HG02588 (cell line): ENCODE results near the gene LRMDA.

Experiments used
- ATAC-seq: cut with Tn5 transposase; IDR thresholded peaks from one replicate; pipeline ENCODE4 v1.9.1; 2021; ENCODE audit warnings: mild to moderate bottlenecking, moderate library complexity; ENCODE audit not compliant: unreplicated experiment

LRMDA gene

DNA sequence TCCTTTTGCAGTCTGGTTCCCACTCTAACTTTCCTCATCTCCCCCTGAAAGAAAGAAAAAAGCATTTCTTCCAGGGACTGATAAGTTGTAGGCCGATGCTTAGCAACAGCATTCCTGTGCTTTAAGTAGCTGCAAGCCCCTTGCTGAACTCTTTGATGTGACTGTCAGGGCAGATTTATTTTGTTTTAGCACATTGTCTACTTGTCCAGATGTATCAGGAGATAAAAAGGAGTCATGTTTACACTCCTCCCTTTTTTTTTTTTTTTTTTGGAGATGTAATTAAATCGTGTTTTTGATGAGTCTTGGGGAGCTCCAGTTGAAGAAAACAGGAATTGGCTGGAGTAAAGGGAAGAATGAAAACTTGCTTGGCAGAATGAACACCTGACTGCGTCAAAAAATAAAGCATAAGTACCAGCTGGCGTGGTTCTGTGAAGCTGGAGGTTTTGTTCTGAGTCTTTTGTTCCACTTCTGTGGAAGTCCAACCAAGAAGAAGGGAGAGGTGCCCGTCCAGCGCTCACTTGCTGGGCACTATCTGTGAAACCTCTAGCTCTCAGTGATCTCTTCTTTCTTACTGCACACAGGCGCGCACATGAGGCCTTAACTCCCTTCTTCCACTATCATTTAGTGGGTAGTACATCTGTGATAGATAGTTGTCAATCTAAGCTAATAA, 871.7 kb downstream of the LRMDA start:
- no peak for ATAC-seq

DNA sequence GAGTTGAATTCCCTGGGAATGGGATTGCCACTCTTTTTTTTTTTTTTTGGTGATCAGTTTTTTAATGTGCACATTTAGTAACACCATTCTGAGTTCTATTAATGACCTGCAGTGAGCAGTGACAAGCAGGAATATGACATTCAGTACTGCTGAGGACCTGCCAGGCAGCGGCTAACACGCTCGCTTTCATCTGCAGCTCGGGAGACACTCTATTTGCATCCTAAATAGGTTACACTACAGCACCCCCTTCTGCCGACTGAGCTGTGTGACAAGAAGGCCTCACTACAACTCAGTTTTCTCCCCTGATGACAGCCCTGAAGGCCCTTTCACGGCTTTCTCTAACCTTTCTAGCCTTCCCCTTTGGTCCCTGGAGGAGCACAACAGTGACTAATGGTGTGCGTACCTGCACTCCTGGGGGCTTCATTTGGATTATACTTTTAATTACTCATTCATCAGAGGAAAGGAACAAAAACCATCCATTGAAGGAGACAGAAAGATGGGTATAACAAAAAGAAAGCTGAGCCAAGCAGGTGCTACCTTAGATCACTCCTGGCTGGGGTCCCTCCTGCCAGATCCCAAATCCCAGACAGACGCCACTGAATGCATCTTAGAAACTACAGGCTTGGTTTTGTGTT, 872.4 kb downstream of the LRMDA start:
- ATAC-seq = peak; percentile 62

DNA sequence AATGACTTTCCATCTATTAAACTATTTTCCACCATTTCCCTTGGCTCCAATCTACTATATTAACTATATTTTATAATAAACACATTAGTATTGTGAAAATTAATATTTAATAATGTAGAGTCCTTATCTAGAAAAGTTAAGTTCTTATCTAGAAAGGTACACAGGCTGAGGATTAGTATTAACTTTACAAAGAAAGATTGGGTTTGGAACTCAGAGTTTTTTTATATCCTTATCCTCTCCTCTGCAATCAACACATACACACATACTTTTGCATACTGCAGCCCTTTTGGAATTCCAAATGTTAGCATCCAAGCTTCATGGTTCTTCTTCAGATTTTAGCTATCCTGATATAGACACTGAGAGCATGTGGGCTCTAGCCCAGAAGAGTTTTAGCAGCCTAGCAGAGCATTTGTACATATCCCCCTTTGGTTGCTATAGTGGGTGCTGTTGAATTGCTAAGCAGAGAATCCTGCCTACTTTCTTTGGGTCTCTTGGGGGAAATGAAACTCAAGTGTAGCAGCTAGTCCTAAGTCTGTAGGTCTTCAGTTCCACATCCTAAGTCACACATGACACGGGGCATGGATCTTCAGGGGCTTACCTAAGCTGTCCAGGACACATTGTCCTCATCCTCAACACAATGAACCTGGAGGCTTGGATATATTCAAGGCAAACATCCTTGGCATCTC, 874.6 kb downstream of the LRMDA start:
- ATAC-seq = no peak

DNA sequence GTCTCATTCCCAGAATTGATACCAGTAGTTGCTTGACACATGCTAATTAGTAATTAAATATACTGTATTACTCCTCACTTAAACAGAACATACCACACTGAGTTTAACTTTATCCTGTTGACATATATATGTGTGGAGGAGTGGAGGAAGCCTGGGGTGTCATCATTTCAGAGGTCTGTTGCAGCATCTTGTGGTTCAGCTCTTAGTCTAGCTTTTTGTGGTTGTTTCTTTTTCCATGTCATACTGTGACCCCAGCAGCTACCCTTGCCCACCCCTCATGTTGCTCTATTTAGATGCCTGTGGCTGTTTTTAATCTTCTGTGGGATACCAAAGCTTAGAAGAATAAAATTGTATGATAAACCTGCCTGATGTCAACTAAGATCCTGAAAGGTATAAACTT, 875.4 kb downstream of the LRMDA start:
- no peak for ATAC-seq

DNA sequence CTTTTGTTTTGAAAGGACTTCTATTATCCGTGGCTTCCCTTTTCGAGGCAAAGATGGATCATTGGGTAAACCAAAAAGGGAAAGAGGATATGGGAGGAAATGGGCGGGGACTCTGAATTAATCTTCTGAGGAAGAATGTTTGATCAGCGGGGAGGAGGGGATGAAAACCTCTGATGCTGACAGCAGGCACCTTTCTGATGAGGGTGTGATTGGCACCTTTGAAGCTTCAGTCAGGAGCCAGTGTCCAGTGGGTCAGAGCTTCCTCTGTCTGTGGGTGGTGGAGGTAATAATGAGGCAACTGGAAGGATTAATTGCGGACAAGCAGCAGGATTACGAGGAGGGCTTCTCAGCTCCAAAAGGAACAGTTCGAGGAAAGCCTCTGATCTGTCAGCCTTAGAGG, 877.6 kb downstream of the LRMDA start:
- ATAC-seq = no peak

DNA sequence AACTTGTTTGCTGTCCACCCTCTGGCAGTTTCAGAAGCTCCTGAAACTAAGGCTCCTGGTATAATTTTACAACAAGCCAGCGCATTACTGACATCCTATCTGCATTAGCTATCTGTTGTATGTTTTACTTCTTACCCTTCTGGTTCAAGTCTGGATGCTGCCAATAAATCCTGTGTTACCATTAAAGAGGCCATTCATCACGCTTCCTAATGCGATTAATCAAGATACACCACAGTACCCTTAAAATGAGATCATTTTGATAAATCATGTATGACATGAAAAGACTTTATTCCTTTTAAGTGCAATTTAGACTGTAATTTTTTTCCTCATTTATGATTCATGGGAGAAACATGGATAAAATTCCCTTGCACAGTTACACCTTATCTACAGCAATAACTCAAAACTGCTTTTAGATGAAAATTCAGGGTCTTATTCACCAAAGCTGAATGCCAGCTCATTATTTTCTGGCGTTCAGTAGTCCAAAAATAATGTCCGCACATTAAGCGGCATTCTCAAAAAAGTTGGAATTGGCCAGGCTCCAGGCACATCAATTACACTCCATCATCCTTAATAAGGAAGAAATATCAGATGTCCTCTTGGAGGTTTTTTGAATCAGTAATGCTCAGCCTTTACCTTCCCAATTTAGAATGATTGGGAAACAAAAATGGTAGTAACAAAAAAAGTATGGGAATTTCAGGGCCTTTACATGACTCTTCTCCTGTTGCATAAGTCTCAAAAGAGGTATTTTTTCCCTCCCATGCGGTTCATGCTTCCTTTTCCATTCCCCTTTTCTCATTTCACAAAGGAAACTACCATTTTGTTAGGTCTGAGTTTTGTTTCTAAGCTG, 878.5 kb downstream of the LRMDA start:
- no peak for ATAC-seq

DNA sequence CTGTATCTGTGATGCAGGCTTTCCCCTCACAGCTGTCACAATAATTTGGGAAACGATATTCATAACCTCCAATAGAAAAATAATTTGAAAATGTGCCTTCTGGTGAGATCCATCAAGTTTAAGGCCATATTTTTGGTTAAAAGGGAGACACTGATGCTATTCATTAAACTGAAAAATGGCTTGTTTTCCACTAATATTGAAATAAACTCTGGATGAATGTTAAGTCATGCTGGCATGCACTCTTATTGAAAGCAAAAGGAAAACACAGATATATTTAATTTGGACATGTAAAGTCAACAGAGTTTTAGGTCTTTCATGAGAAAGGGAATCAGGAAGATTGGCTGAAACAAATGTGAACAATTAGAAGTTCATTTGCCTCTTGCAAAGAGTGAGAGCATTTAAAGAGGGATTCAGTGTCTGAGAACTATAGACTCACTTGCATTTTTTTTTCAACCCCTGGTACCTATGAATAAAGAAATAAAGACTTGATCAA, 879.2 kb downstream of the LRMDA start:
- no peak for ATAC-seq

DNA sequence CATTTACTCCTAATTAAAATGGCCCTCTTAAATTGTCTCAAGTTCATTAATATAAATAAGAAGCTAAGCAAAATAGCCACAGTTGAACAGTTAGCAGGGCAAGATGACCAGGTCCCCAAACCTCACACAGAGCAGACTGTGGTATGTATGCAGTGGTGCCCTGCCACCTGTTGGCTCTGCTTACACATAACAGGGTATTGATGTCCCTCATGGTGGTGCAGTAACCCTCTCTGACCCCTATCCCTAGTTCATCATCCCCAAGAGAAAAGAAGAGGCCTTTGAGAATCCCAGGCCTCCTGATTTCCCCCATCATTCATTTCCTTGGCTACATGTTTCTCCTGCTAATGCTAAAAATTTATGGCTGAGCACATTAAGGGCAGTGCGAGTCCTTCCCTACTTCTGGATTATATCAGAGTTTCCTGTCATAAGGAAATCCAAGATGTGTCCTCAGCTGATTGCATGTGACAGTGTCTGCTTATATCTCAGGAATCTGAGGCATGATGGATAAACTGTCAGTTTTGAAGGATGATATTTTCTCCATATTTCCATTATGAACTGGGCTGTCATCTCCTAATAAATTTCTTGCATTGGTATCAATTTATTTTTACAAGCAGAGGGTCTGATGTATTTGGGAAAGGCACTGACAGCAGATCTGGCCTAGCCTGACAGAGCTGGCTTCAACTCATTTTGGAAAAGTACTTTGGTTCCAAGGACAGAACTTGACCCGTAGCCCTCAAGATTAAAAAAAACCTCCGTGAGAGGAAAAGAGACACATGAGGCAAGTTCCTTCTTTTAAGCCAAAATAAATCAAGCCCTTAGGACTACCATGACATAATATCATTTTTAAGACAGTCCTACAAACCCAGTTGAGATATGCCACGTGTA, 880.6 kb downstream of the LRMDA start:
- no peak for ATAC-seq

DNA sequence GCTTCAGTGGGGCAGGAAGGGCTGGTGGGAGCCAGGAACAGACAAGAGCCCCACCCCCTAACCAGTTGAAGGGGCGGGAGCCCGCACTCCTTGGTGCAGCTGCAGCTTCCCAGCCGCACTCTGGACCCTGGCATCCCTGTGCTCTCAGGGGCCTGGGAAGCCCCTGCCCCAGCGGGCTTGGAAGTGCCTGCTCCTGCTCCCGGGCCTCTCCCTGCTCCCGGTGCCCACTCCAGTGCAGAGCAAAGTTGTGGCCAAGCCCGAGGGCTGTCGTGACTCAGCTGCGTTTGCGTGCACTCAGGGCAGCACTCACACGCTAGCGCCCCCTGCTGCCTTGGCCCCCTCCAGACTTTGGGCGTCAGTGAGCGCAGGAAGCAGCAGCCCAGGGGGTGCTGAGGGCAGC, 883.8 kb downstream of the LRMDA start:
- ATAC-seq = no peak

DNA sequence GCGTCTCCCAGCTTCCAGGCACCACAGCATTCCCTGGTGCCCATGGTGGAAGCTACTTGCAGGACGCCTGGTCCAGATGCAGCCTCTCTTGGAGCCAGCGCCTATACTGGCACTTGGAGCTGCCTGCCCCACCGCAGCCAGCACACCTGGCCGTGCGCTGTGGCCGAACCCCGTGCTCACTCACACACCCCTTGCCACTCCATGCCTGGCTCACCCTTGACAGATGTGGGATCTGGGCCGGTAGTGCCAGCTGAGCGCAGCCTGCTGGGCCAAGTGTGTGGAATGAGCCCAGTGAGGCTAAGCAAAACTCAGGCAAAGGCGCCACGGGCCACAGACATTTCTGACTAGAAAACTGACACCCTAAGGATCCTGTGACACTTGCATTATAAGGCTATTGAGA, 884.8 kb downstream of the LRMDA start:
- no peak for ATAC-seq

DNA sequence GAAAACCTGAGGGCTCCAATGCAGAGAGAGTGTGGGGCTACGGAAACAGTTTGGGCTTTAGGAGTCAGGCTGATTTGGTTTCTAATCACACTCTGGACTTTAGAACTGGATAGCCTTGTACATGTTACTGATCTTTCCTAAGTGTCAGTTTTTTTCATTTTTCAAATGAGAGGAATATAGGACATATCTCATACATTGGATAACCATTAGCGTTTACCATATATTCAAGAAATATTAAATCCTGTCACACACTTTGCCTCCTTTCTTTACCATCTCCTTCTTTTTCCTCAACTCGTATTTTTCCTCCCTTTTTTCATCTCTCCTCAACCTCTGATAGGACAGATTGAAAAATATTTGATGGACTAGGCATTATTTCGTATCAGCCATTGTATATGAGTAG, 885.7 kb downstream of the LRMDA start:
- ATAC-seq = no peak

DNA sequence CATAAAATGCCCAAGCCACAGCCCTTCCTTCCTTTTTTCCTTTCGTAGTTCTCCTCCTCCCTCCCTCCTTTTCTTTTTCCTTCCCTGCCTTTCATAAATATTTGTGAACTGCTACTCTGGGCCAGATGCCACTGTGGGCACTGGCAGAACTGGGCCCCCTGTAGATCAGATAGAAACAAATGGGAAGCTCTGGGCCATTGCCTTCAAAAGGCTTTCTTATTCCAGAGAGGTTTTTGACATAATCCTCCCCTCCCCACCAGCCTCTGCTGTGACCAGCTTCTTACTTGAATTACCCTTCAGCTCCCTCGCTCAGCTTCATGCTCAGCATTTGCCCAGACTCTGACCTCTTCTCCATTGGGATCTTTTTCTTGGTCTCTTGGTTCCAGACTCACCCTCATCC, 886.8 kb downstream of the LRMDA start:
- no peak for ATAC-seq

DNA sequence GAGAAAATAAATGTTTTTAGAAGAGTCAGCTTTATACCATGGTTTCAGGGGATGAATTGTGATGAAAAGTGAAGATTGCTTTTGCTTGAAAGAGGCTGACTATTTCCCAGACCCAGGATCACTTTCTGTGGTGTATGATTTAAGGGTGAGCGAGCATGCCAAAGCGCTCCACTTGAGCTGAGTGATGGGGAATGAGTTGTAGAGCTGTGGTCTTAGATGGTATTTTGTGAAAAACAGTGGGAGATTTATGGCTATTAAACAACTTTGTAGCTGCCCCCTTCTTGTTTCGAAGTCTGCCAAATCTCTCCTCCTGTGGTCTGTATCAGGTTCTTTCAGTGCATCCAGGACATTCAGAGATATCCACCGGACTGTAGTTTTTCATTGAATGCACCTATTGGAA, 888.2 kb downstream of the LRMDA start:
- ATAC-seq = no peak

DNA sequence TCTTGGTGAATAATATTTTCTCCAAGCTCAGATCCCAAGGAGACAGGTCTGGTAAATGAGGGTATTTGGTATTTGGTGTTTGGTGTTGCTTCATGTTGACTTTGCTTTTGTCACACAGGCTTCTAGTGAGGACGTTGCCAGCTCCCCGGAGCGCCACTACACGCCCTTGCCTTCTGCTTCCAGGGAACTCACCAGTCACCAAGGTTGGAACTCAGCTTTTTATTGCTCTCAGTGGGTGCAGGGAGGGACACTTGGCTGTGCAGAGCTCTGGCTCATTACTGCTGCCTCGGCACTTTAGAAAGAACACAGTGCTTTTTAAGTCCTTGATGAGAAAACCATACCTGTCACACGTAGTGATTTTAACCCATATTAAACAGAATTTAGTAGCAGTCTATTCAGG, 892.9 kb downstream of the LRMDA start:
- no peak for ATAC-seq

DNA sequence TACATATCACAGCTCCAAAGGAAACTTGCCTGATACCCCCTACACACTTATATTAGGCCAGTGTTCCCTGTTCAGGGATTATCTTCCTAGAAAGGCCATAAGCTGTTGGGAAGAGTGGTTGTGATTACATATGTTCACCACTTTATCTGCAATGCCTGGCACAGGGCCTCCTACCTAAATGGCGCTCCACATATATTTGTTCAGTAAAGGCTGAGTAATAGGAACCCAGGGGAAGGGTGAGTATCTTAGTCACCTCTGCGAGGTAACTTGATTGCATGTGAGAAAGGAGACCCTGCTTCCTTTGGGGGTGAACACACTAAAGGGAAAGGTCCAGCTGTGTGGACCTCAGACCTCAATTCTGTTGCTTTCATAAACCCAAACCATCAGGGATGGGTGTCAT, 896.0 kb downstream of the LRMDA start:
- ATAC-seq = no peak

DNA sequence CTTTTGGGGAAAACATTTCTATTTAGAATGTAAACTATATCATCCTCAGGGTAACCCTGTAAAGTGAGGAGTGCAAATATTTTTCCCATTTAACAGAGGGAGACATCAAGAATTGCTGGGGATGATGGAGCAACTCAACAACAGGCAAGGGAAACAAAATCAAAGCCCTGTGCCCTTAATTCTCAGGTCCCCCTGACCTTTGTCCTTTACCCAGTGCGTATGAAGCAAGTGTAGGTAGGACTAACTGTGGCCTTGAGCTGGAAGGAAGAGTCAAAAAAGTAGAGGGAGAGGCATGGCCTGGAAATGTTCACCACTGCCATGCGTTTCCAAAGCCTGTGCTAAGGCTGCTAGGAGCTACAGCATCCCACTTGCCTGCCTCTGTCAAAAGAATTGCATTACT, 896.9 kb downstream of the LRMDA start:
- no peak for ATAC-seq

DNA sequence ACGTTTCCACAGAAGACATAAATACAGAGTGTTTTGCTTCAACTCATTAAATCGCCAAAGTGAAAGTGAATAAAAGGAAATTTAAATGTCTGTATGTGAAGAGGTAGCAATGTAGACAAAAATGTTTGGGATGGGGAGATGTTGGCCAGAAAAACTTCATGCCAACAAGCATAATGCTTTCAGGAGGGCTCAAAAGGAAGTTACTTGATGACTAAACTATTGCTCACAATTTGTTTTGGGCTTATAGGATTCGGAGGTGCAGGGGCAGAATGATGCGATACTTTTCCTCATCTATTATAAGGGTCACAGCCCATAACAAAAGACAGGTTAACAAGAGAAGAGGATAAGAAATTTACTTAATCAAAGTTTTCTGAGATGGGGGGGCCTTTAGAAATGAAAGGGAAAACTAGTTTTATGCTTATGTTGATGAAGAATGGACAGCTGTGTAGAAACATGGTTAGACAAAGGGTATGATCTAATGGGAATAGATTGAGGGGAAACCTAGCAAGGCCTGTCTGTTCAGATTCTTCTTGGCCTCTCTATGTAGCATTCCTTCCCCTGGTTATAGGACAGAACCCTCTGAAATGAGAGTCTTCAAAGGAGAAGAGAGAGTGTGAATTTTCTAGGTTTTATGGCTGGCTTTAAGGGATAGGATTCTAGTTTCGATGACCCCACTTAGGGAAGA, 898.6 kb downstream of the LRMDA start:
- ATAC-seq = no peak

DNA sequence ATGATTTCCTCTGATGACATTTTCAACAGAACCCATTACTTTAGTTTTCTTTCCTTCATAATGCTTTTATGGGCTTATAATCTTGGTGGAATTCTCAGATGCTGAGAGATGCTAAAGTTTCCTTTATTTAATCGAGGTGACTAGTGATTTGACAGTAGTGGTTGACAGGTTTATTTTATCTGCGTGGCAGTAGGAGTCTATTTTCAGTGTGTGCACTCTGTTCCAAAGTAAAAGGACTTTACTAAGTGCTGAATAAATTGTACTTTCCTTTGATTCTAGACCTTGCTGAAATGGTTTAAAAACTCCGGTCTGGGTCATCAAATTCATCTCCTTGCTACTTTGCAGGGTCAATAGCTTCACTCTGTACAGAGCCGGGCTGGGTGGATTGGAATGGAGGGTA, 900.3 kb downstream of the LRMDA start:
- no peak for ATAC-seq

DNA sequence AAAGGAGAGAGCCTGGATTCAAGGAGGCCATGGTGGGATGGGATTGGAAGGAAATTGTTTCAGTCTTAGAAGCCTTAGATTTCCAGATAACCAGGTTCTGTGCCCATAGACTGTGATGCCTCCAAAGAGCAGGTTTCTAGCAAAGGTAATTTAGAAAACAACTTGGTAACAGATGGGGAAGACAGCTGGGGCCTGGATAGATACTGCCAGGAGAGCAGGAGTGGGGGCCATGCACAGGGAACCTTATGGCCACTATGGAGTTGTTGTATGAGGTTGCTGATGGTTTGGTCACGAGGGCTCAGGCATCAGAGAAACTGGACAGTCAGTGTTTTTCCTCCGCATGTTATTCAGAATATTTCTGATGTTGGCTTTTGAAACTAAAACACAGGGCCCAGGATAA, 901.9 kb downstream of the LRMDA start:
- ATAC-seq = no peak

DNA sequence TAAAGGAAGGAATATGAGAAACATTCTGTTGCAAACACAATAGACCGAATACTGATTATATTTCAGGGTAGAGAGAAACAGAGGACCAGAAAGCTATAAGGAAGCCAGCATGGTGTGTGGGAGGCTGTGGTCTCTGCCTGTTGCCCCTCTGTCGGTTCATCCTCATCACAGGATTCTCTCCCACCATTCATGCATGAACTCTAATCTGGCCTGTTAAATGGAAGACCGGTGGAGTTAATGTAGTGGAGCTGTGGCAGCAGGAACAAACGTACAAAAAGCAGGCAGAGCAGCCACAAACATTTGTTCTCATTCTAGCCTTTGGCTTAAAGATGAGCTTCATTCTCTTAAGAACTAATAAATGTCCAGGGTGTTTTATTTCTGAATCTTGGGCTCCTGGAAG, 902.4 kb downstream of the LRMDA start:
- ATAC-seq = no peak
